Panc1 (cell line): Measurements from ENCODE around the gene GPR31.

Experiments
- CTCF ChIP-seq: fragments of 450-650 bp; IDR thresholded peaks from 2 replicates; pipeline ENCODE4 v1.5.1; 2017; ENCODE audit warnings: mild to moderate bottlenecking
- POLR2AphosphoS5 ChIP-seq: IDR thresholded peaks from 2 replicates; pipeline ENCODE4 v1.6.1; 2012; ENCODE audit warnings: mild to moderate bottlenecking, low read depth, low read length, moderate library complexity
- REST ChIP-seq, 2 experiments: IDR thresholded peaks; 2 replicates each; pipeline ENCODE4 v1.6.1; 2011 to 2012; ENCODE audit warnings: low read depth in 2 of 2, control low read depth in 1 of 2, low read length in 1 of 2, mild to moderate bottlenecking in 1 of 2, moderate library complexity in 1 of 2; ENCODE audit not compliant: insufficient read depth in 1 of 2
- SIN3A ChIP-seq: IDR thresholded peaks from 2 replicates; pipeline ENCODE4 v1.6.1; 2012; ENCODE audit warnings: low read depth, mild to moderate bottlenecking, low read length, moderate library complexity, borderline replicate concordance; ENCODE audit not compliant: insufficient read depth

- no peak for TF ChIP-seq CTCF
- no peak for TF ChIP-seq SIN3A
- TF ChIP-seq POLR2AphosphoS5, result no peak
- TF ChIP-seq REST (IDR thresholded peaks at IDR 0.05; ENCODE audit: insufficient read depth in 1 of 2, low read depth in 2 of 2, low read length in 1 of 2), result no peak
These were observed 366 bp downstream of the GPR31 start for GRCh38 chr6:167157414-167157813.
